Hepatocyte (in vitro differentiated cells): ENCODE measurements around the gene SCGN. TPM values are rescaled to one million over a fixed set of nuclear protein-coding genes. Genes with fewer than 3 reads are reported as not detected.

Experiments used
- DNase-seq: peaks from one replicate; pipeline ENCODE4 v3.0.0-alpha.2; 2016; ENCODE audit warnings: low spot score
- H2AFZ ChIP-seq: fragments of 200-600 bp; sonication (generic); 2 replicates; pipeline ENCODE4 v1.6.0; 2016; ENCODE audit warnings: antibody characterized with exemption, mild to moderate bottlenecking
- H3K27ac ChIP-seq: fragments of 200-600 bp; sonication (generic); 2 replicates; pipeline ENCODE4 v1.5.1; 2016; ENCODE audit warnings: mild to moderate bottlenecking
- H3K27me3 ChIP-seq: fragments of 200-600 bp; sonication (generic); 2 replicates; pipeline ENCODE4 v1.6.1; 2016
- H3K36me3 ChIP-seq: fragments of 200-600 bp; sonication (generic); replicated peaks from 2 replicates; pipeline ENCODE4 v1.5.1; 2016; ENCODE audit warnings: low read depth; ENCODE audit not compliant: insufficient read depth
- H3K4me1 ChIP-seq: fragments of 200-600 bp; sonication (generic); 2 replicates; pipeline ENCODE4 v1.5.1; 2016; ENCODE audit warnings: mild to moderate bottlenecking, moderate library complexity; ENCODE audit not compliant: insufficient read depth
- H3K4me2 ChIP-seq: fragments of 200-600 bp; sonication (generic); 2 replicates; pipeline ENCODE4 v1.6.0; 2016
- H3K4me3 ChIP-seq: fragments of 200-600 bp; sonication (generic); 2 replicates; pipeline ENCODE4 v1.5.1; 2016; ENCODE audit warnings: mild to moderate bottlenecking
- H3K79me2 ChIP-seq: fragments of 200-600 bp; sonication (generic); 2 replicates; pipeline ENCODE4 v1.6.0; 2017; ENCODE audit warnings: mild to moderate bottlenecking
- H3K9me2 ChIP-seq: fragments of 200-600 bp; sonication (generic); replicated peaks from 2 replicates; pipeline ENCODE4 v1.6.0; 2017; ENCODE audit warnings: mild to moderate bottlenecking; ENCODE audit not compliant: insufficient read depth
- H3K9me3 ChIP-seq: fragments of 200-600 bp; sonication (generic); 2 replicates; pipeline ENCODE4 v1.5.1; 2016; ENCODE audit warnings: low read depth, mild to moderate bottlenecking
- H4K20me1 ChIP-seq: fragments of 200-600 bp; sonication (generic); 2 replicates; pipeline ENCODE4 v1.6.0; 2016; ENCODE audit warnings: mild to moderate bottlenecking; ENCODE audit not compliant: insufficient read depth, poor library complexity, severe bottlenecking
- CTCF ChIP-seq: fragments of 200-600 bp; sonication (generic); IDR thresholded peaks from 2 replicates; pipeline ENCODE4 v1.5.1; 2016; ENCODE audit warnings: antibody characterized with exemption, mild to moderate bottlenecking; ENCODE audit not compliant: poor library complexity
- EZH2 ChIP-seq: fragments of 200-600 bp; sonication (generic); IDR thresholded peaks from 2 replicates; pipeline ENCODE4 v1.6.1; 2016; ENCODE audit warnings: antibody characterized with exemption, mild to moderate bottlenecking, borderline replicate concordance
- EZH2phosphoT487 ChIP-seq: fragments of 200-600 bp; sonication (generic); IDR thresholded peaks from one replicate; pipeline ENCODE4 v1.6.1; 2018; ENCODE audit warnings: antibody characterized with exemption, mild to moderate bottlenecking, low read depth, moderate library complexity; ENCODE audit not compliant: unreplicated experiment, severe bottlenecking
- WGBS: methylation state at CpG from one replicate; pipeline ENCODE4 v1.1.6; 2016; ENCODE audit warnings: low lambda C conversion rate; ENCODE audit errors: missing lambda C conversion rate; 5-methylcytosine and 5-hydroxymethylcytosine counted together
- polyA plus RNA-seq: library from polyadenylated mRNA; unstranded; fragments of >200 nt; fragmentation: Nextera tagmentation; extraction: Ambion mirVana; gene quantifications from 2 replicates; pipeline ENCODE4 v1.2.1, GENCODE V29; 2016
- total RNA-seq: library from RNA; depleted of rRNA; stranded (reverse); fragments of >200 nt; gene quantifications from 2 replicates; pipeline ENCODE4 v1.2.3, GENCODE V29; 2014

Gene SCGN
- total and polyA plus RNA-seq, 2 experiments from 2014 or later, result 14.2 to 25.9 TPM

GRCh38 chr6:25670793-25671513, 18.9 kb downstream of the SCGN start:
- Histone ChIP-seq H3K27ac (peak overlapping the region; percentile 41), H3K79me2 (no peaks in the 10 kb centered on the region), H3K4me1 (peaks cover 12% of the 10 kb centered on the region), H3K36me3 (no peaks in the 10 kb centered on the region), H3K4me3 (no peak overlapping the region), H3K9me3 (no peaks in the 10 kb centered on the region), H3K27me3 (no peaks in the 10 kb centered on the region), H2AFZ (no peak overlapping the region), H3K9me2 (no peaks in the 10 kb centered on the region), H4K20me1 (no peaks in the 10 kb centered on the region), H3K4me2 (no peak overlapping the region)
- peak; percentile 11 for DNase-seq
- 50% methylated on average over 7 of the region's 7 CpGs for WGBS
- no peak for TF ChIP-seq EZH2phosphoT487
- no peak for TF ChIP-seq CTCF
- no peak for TF ChIP-seq EZH2

GRCh38 chr6:25671652-25672051, 19.6 kb downstream of the SCGN start:
- H3K9me2 ChIP-seq, result no peaks in the 10 kb centered on the region
- H3K79me2 ChIP-seq, result no peaks in the 10 kb centered on the region
- no peaks in the 10 kb centered on the region for H4K20me1 ChIP-seq
- H3K27me3 ChIP-seq, result no peaks in the 10 kb centered on the region
- H3K4me2 ChIP-seq, result no peak overlapping the region
- H2AFZ ChIP-seq, result no peak overlapping the region
- no peaks in the 10 kb centered on the region for H3K9me3 ChIP-seq
- H3K27ac ChIP-seq, result peak overlapping the region; percentile 29
- H3K4me3 ChIP-seq, result no peak overlapping the region
- WGBS, result 55% methylated on average over 1 of the region's 1 CpG
- no peaks in the 10 kb centered on the region for H3K36me3 ChIP-seq
- no peak for TF ChIP-seq CTCF
- no peak for TF ChIP-seq EZH2phosphoT487
- TF ChIP-seq EZH2, result no peak
- peaks cover 12% of the 10 kb centered on the region for H3K4me1 ChIP-seq
- no peak for DNase-seq

- H2AFZ ChIP-seq, result no peak overlapping the region
- no peak for DNase-seq
- 71% methylated on average over 5 of the region's 5 CpGs for WGBS
- no peak overlapping the region for H3K27ac ChIP-seq
- H3K4me1 ChIP-seq, result peaks cover 12% of the 10 kb centered on the region
- no peaks in the 10 kb centered on the region for H4K20me1 ChIP-seq
- H3K79me2 ChIP-seq, result no peaks in the 10 kb centered on the region
- no peaks in the 10 kb centered on the region for H3K27me3 ChIP-seq
- no peaks in the 10 kb centered on the region for H3K9me2 ChIP-seq
- H3K4me2 ChIP-seq, result no peak overlapping the region
- no peak overlapping the region for H3K4me3 ChIP-seq
- TF ChIP-seq EZH2phosphoT487, result no peak
- no peak for TF ChIP-seq EZH2
- H3K36me3 ChIP-seq, result no peaks in the 10 kb centered on the region
- no peaks in the 10 kb centered on the region for H3K9me3 ChIP-seq
Measured at GRCh38 chr6:25675167-25675566, 23.2 kb downstream of the SCGN start.

- TF ChIP-seq CTCF, result no peak
- no peak for TF ChIP-seq EZH2phosphoT487
- no peak for TF ChIP-seq EZH2
- Histone ChIP-seq H4K20me1 (no peaks in the 10 kb centered on the region), H3K4me1 (no peaks in the 10 kb centered on the region), H3K4me2 (no peak overlapping the region), H2AFZ (no peak overlapping the region), H3K4me3 (no peak overlapping the region), H3K79me2 (no peaks in the 10 kb centered on the region), H3K27me3 (no peaks in the 10 kb centered on the region), H3K9me2 (no peaks in the 10 kb centered on the region), H3K9me3 (no peaks in the 10 kb centered on the region), H3K36me3 (no peaks in the 10 kb centered on the region), H3K27ac (no peak overlapping the region)
- 78% methylated on average over 5 of the region's 5 CpGs for WGBS
- no peak for DNase-seq
Measured at GRCh38 chr6:25676775-25677174, 24.8 kb downstream of the SCGN start.
